GM19238 (cell line): ENCODE results near the gene CNST.
"Not testable (repeated sequence)": the region's sequence is repeated elsewhere in the genome, so short reads cannot be mapped to it uniquely, and the experiment has no call there.

Experiments
- DNase-seq: peaks from one replicate; pipeline ENCODE4 v3.0.0; 2011; ENCODE audit warnings: low spot score; ENCODE audit not compliant: insufficient read length

Gene CNST

DNA sequence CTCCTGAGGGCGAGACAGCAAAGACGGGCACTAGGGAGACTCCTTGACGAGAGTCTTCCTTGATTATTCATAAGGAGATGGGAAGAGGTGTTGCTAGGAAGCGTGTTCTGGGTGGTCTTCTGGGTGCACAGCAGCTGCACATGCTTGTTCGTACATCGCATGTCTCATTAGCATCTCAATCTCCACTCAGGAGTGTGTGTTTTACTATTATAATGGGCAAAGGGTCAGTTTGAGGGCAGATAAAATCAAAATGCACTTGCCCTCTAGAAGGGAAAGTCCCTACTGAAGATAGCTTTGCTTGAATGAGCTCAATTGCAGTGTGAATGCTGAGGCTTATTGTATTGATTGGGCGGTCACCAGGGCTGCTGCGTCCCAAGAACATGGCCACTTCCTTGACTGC, 107.8 kb downstream of the CNST start:
- no peak for DNase-seq

DNA sequence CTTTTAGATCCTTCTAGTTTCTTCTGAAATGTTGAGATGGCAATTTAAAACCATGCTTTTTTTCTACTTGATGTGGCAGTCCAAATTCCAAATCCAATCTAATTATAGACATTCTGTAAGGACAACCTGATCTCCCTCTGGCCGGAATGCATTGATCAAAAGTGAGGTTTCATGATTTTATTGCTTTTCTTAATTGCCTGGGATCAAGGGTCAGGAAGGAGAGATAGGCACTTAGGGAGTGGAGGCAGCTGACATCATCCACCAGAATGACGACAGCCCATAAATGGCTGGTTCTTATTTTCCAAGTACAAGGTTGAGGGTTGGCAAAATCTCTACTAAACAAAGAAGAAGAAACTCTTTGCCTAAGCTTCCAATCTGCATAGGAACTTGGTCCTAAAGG, 111.6 kb downstream of the CNST start:
- DNase-seq: no peak

DNA sequence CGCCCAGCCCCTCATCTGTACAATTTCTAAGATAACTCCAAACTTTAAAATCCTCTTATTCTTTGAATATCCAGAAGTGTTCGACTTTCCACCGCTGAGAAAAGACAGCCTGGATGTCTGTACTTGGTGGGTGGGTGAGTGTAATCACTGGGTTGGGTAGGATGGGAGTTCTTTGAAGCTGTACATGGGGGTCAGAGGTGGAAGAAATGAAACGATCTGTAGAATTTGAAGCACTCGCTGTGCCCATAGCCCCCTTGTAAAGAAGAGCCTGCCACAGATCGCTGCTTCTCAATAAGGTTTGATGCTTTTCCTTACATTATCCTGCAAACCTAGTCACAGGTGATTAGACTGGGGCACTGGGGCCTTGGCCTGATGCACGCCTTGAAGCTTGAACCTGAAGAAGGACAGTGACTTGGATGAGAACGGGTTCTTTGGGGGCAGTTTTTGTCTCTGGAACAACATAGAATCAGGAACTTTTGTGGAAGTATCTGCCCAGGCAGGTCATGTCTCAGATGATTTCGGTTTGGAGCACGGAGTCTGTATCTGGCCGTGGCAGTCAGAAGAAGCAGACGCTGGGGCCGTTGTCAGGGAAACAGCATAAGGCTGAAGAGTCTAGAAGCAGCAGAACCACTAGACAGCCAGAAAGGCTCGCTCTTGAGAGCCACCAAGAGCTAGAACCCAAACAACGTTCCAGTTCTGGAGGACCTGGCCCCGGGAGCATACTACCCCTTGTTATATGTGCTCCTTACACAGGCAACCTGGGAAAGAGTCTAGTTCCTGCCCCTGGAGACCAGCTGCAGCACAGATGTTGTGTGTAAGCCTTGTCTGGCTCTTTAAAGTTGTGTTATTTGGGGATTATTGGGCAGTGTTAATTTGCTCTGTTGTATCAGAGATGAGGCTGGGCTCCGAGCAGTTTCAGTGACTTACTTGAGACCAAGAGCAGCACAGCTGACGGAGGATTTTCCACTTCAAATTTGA, 112.8 kb downstream of the CNST start:
- DNase-seq: no peak

- no peak for DNase-seq
Measured at GRCh38 chr1:246679794-246680177, 113.5 kb downstream of the CNST start.

GRCh38 chr1:246680190-246680589, 113.9 kb downstream of the CNST start:
- DNase-seq: no peak

GRCh38 chr1:246680696-246681130, 114.5 kb downstream of the CNST start:
- no peak for DNase-seq

- no peak for DNase-seq
Measured at GRCh38 chr1:246681900-246682895, 115.9 kb downstream of the CNST start.

DNA sequence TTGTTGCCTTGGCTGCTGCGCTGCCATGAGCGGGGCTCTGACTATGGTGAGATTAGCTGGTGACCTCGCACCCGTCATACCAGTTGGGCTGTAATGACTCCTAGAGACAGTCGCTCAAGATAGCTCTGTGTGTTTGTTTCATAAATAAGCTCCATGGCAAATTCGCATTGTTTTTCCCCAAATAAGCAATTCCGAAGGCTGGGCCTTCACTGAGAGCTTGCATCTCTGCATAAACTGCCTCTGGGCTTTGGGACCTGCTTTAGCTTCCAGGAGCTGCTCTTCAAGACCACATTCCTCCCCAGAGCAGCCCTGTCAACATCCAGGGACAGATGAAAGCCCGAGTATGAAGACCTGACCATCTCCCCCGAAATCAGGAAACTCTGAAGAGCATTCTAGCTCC, 117.3 kb downstream of the CNST start:
- DNase-seq: no peak

- DNase-seq: no peak
Measured at GRCh38 chr1:246687002-246687401, 120.7 kb downstream of the CNST start.

DNA sequence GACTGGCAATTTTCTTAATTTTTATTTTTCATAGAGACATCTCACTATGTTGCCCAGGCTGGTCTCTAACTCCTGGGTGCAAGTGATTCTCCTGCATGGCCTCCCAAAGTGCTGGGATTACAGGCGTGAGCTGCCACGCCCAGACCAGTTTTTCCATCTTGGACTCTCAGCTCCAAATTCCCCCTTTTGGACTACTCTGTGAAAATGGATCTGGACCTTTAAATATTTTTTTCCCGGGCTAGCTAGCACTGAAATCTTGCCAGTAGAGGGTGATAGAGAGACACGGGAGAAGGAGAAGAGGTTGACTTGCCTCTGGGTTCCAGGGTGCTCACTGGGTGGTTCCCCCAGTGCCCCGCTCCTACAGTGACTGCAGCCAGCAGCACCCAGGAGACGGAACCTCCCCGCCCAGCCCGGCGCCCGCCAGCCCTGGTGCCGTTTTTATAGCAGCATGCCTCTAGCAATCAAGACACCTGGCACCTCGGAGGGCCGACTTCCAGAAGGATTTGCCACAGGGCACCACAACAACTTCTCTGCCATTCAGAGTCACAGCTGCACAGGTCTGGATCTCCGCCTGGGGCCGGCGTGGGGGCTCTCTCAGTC, 123.3 kb downstream of the CNST start:
- DNase-seq: peak; percentile 81

DNA sequence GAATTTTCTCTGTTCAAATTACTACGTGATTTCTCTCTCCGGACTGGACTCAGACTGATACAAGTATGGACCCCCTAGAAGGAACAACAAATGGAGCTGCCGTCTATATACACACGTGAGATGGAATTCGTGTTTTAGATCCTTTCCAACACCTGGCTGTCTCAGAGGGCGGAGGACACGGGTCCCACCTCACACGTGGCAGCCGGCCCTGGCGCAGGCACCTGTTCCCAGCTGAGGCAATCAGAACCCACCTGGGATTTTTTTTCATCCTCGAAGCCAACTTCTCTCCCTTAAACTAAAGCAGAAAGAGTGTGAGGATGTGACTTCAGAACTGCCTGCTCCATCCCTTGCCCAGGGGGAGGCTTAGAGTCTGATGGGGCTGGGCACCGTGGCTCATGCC, 123.8 kb downstream of the CNST start:
- DNase-seq: no peak

- no peak for DNase-seq
Measured at GRCh38 chr1:246691622-246692495, 125.6 kb downstream of the CNST start.

- not testable (repeated sequence) for DNase-seq
Measured at GRCh38 chr1:246694213-246694895, 128.1 kb downstream of the CNST start.

- DNase-seq: no peak
Measured at GRCh38 chr1:246695136-246695535, 128.9 kb downstream of the CNST start.

GRCh38 chr1:246695666-246696065, 129.4 kb downstream of the CNST start:
- no peak for DNase-seq

DNA sequence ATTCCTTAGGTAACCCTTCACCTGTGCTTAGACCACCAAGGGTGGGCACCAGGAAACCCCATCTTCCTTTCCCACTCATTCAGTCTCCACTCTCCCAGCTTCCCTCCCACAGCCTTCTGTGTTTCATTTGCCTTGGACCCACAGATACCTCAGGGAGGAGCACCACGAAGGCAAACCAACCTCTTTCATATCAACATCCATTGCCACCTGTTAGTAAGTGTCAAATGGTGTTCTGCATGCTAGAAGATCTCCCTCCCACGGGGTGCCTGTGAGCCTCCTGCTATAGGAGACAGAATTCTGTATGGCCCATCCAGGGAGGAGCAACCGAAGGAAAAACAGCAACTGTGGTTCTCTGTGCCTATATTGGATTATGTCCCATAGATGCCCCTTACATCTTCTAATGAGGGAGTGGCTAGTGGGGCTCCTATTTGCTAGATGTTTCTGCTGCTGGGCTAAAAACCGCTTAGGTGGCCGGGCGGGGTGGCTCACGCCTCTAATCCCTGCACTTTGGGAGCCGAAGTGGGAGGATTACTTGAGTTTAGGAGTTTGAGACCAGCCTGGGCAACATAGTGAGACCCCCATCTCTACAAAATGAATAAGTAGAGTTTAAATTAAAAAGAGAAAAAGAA, 132.3 kb downstream of the CNST start:
- no peak for DNase-seq

GRCh38 chr1:246699095-246699735, 133.0 kb downstream of the CNST start:
- DNase-seq: peak; percentile 82

GRCh38 chr1:246703581-246703980, 137.3 kb downstream of the CNST start:
- DNase-seq: no peak

- DNase-seq: no peak
Measured at GRCh38 chr1:246705368-246705767, 139.1 kb downstream of the CNST start.
